Esophagus muscularis mucosa (tissue), 3 donors: ENCODE data around the gene PROKR1.

Experiments used
- CTCF ChIP-seq, 3 experiments: fragments of 200-600 bp in 2 of 3; fragments of 450-650 bp in 1 of 3; sonication (generic) in 2 of 3; IDR thresholded peaks; one replicate each; pipeline ENCODE4 v1.5.1; 2017 to 2019; ENCODE audit warnings: antibody characterized with exemption in 3 of 3, mild to moderate bottlenecking in 2 of 3, moderate library complexity in 1 of 3
- POLR2A ChIP-seq: fragments of 450-650 bp; IDR thresholded peaks from one replicate; pipeline ENCODE4 v1.6.1; 2017; ENCODE audit warnings: antibody characterized with exemption, moderate library complexity, mild to moderate bottlenecking, low read depth

- no peak for TF ChIP-seq CTCF (IDR thresholded peaks at IDR 0.05)
- TF ChIP-seq POLR2A, result no peak
Measured at GRCh38 chr2:68627615-68628014, 15.8 kb upstream of the PROKR1 start.
